ENCODE data around the gene CDH24.
A peak's percentile ranks its signal among the peaks of the same experiment; 100 is the strongest.

CDH24 gene

DNA sequence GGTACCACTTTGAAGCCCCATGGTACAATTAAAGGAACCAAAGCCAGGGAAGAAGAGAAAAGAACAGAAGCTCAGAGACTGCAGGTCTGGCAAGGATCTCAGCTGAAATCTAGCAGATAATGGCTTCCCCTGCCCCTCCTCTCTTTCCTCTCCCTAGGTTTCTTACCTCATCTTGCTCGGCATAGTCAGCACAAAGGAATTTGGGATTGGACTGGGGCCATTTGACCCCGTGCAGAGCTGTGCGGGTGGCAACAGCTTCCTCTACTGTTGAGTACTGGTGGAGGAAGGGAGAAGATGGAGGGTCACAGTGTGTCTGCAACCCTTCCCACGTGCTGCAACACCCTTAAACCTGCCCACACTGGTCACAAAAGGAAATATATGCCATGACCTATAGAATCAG, 4.7 kb upstream of the CDH24 start:
- DNase-seq (ENCODE audit: low spot score) (peak; percentile 84), FAIRE-seq (no peak)

- FAIRE-seq (no peak), DNase-seq (ENCODE audit: low spot score) (no peak)
These were observed 3.4 kb upstream of the CDH24 start for GRCh38 chr14:23060536-23061260.

- no peak for DNase-seq (ENCODE audit: low spot score)
- no peak for FAIRE-seq
These were observed 1.6 kb upstream of the CDH24 start for GRCh38 chr14:23058654-23059504.

GRCh38 chr14:23057757-23058653, 685 bp upstream of the CDH24 start:
- FAIRE-seq (no peak), DNase-seq (ENCODE audit: low spot score) (peak; percentile 88)

- FAIRE-seq (no peak), DNase-seq (ENCODE audit: low spot score) (peak; percentile 89)
These were observed 970 bp downstream of the CDH24 start for GRCh38 chr14:23056145-23056955.

DNA sequence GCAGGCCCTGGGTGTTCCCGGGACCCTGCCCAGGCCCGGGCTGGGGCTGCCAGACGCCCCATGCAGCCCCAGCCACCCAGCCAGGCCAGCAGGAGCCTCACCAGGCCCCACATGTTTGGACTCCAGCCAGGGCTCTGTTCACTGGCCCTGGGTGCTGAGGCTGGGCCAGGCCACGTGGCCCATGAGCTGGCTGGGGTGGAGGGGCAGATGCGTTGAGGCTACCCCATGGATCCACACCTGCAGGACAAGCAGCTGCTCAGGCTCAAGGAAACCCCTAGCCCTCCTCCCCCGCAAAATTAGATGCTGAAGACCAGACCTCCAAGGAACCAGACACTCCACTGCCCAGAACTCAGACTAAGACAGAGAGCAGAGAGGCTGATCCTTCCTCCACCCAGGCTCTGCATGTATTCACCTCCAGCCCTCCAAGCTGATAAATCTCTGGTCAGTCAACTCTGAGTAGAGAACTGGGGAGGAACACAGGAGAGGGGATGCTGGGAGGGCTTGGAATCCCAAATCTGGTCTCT, 1.6 kb downstream of the CDH24 start:
- FAIRE-seq (no peak), DNase-seq (ENCODE audit: low spot score) (peak; percentile 32)

- FAIRE-seq (no peak), DNase-seq (ENCODE audit: low spot score) (no peak)
These were observed 2.2 kb downstream of the CDH24 start for GRCh38 chr14:23055147-23055550.

DNA sequence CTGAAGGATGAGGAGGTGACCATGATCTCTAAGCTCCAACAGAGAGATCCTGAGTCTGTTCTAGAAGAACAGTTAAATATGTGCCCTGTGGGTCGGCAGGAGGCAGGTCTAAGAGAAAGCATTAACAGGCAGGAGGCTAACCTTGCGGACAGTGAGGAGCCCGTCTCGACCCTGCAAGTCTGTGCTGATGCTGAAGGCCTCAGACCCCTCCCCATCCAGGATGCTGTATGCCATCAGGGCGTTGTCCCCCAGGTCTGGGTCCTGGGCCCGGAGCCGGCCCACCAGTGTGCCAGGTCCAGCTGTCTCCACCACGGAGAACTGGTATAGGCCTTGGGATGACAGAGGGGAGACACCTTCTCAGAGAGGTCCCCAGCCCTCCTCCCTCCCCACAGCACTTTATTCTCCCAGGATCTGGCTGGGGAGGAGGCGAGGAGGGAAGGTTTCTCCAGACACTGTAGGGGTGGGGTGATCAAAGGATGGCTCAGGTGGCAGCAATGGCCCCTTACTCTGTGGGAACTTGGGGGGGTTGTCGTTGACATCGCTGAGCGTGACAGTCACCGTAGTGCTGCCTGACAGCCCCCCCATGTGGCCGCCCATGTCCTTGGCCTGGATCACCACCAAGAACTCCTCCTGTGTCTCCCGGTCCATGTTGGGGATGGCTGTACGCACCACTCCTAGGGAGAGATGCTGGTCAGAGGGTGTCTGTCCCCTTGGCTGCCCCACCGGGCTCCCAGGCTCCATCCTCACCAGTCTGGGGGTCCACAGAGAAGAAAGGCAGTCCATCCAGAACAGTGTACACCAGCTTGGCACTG, 3.1 kb downstream of the CDH24 start:
- DNase-seq (ENCODE audit: low spot score) (no peak), FAIRE-seq (no peak)

DNA sequence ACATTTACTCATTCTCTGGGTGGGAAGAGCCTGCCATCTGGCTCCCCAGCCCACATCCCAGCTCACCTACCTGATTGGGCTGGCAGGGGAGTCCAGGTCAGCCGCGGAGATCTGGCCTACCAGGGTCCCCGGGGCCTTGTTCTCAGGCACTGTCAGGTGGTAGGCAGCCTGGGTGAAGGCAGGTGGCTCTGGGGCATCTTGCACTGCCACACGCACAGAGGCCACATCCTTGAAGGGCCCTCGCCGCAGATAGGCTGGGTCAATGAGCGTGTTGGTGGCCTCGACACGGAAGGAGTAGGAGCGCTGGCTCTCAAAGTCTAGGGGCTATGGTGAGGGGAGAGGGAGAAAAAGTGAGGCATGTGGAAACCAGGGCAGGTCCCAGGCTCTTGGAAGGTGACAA, 3.9 kb downstream of the CDH24 start:
- FAIRE-seq = no peak

GRCh38 chr14:23052671-23053070, 4.6 kb downstream of the CDH24 start:
- DNase-seq (ENCODE audit: low spot score) (no peak), FAIRE-seq (no peak)

More for the DNA sequence above, 3.9 kb downstream of the CDH24 start:
- DNase-seq (ENCODE audit: low spot score) = no peak

DNA sequence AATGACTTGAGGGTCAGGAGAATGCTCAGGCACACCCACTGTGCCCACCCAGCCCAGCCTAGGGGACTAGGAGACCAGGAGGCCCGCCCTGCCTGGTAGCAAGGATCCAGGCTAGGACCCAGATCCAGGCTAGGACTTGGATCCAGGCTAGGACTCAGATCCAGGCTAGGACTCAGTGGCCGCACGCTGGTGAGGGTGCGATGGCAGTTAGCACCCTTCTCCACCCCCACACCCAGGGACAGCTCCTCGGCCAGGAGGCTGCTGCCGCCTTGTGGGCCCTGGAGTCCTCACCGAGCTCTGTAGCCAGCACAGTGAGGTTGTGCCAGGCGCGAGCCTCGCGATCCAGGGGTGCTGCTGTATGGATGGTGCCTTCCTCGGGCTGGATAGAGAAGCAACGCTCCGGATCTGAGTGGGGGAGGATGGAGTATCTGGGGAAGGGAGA, 5.1 kb downstream of the CDH24 start:
- FAIRE-seq (no peak), DNase-seq (ENCODE audit: low spot score) (no peak)

GRCh38 chr14:23051141-23052057, 5.9 kb downstream of the CDH24 start:
- peak; percentile 80 for FAIRE-seq
- no peak for DNase-seq (ENCODE audit: low spot score)

DNA sequence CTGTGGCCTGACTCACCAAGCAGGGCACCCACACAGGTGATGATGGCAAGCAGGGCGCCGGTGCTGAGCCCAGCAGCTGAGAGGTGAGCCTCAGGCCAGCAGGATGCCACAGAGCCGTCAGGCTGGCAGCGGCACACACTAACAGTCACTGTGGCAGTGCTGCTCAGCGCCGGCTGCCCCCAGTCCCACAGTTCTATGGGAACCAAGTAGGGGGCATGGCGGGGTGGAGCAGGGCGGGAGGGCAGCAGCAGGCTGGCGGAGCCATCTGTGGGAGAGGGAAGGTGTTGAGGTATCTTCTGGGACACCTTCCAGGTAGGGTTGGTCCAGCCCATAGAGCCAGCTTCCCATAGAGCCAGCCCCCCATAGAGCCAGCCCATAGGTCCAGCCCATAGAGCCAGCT, 8.3 kb downstream of the CDH24 start:
- FAIRE-seq (no peak), DNase-seq (ENCODE audit: low spot score) (no peak)

DNA sequence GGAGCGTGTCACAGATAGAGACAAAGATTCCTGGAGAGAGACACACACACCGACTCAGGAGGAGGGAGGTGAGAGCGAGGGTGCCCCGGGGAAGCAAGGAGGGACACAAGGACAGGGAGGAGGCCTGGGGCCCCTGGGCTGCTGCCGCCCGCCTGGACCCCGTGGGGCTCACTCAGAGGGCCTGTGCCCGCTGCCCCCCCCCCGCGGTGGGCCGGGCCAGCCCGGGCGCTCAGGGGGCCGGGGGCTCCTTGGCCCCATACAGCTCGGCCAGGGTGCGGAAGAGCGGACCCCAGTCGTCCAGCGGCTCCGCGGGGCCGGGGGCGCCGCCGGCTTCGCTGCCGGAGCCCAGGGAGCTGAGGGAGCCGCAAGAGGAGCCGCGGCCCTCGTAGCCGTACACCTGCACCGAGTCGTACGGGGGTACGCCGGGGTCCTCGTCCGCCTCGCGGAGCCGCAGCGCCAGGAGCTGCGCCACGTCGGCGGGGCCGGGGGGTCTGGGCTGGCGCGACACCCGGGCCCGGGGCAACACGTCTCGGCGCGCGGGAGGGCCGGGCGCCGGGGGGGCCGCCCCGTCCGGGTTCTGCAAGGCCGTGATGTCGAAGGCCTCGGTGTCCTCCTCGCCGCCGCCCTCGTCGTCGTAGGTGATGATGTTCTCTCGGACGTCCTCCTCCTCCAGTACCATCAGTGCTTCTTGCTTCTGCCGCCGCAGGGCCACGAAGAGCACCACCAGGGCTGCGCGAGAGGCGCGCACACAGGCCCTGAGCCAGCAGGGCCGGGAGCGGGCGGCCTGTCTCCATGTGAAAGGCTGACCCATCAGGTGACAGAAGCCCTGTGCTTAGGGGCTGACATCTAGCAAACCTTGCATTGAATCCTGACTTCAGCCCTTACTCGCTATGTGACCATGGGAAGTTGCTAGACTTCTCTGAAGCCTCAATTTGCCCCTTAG, 9.3 kb downstream of the CDH24 start:
- FAIRE-seq (no peak), DNase-seq (ENCODE audit: low spot score) (no peak)

- no peak for DNase-seq (ENCODE audit: low spot score)
- FAIRE-seq = no peak
These were observed 10.2 kb downstream of the CDH24 start for GRCh38 chr14:23047034-23047634.

DNA sequence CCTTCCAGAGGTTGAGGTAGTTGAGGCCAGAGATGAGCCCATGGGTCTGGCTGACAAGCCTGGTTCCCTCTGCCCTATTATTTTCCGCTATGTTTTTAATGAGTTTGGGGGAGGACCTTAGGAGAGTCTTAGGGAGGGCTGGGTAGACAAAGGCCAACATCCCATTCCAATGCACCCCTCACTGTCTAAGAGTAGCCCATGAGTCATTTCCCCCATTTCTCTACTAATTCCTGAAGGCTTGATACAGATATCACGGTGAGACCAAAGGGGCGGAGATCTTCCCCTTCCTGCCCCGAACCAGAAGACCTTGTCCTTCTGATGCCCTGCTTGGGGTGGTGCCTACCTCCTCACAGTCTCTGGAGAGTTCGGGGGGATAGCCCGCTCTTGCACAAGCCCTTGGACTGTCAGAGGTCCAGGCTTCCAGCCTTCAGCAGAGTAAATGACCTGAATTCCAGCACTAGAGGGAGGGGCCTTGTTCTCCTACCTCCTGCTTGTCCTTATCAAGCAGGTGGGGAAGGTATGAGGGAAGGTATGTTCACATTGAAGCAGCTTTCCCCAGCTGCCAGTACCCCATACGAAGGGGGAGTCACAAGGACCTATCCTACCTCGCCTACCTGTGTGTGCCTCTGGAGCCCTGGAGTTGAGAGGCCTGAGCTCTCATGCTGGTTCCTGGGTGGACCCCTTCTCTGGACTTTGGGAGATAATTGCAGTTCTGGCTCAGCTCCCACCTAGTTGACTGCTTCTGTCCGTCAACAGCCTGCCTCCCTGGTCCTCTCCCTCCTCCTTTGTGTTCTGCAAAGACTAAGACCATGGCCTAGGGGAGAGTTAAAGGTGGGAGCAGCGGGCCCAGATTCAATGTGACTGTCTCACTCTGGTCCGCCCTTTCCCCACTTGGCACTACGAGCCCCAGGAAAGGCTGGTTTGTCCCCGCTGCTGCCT, 11.6 kb downstream of the CDH24 start:
- FAIRE-seq (no peak), DNase-seq (ENCODE audit: low spot score) (no peak)

Data from urothelium cell line (cell line).